ENCODE results near the gene LATS2. TPM values are rescaled to one million over a fixed set of nuclear protein-coding genes. Genes with fewer than 3 reads are reported as not detected.

The LATS2 gene
- total RNA-seq, 2 experiments from 2014 or later, result 1.3 to 3.0 TPM

- no peak overlapping the region for H3K4me3 Mint-ChIP-seq
- no peaks in the 10 kb centered on the region for H3K27me3 Mint-ChIP-seq
- ChIA-PET POLR2A (no interaction called here), CTCF (no interaction called here)
- no peaks in the 10 kb centered on the region for H3K9me3 Mint-ChIP-seq
- H3K27ac Mint-ChIP-seq, result no peak overlapping the region
- intact Hi-C loops (cut with micrococcal nuclease), result no loop called here
- DNase-seq (no peak), ATAC-seq (no peak)
- no peak for TF ChIP-seq CTCF (IDR thresholded peaks at IDR 0.05)
- H3K4me1 Mint-ChIP-seq (ENCODE audit: low read depth), result peaks cover 7% of the 10 kb centered on the region
- no peaks in the 10 kb centered on the region for H3K36me3 Mint-ChIP-seq (ENCODE audit: low read depth)
Measured at GRCh38 chr13:21069561-21070004, 8.2 kb upstream of the LATS2 start.

GRCh38 chr13:21067848-21068247 is 6.5 kb upstream of the LATS2 start:
- no peak for ATAC-seq
- Mint-ChIP-seq H3K4me3 (no peak overlapping the region), H3K9me3 (no peaks in the 10 kb centered on the region), H3K4me1 (ENCODE audit: low read depth) (peaks cover 5% of the 10 kb centered on the region), H3K27ac (no peak overlapping the region), H3K27me3 (peaks cover 6% of the 10 kb centered on the region), H3K36me3 (ENCODE audit: low read depth) (no peaks in the 10 kb centered on the region)
- DNase-seq, result no peak
- CTCF ChIA-PET, result no interaction called here
- intact Hi-C loops (cut with micrococcal nuclease), result no loop called here
- POLR2A ChIA-PET, result interaction anchor here (0.7 kb wide), 1 partner anchor 26 kb away, joined by 3 read pairs; no protein-coding TSS in a partner anchor
- TF ChIP-seq CTCF (IDR thresholded peaks at IDR 0.05), result no peak

DNA sequence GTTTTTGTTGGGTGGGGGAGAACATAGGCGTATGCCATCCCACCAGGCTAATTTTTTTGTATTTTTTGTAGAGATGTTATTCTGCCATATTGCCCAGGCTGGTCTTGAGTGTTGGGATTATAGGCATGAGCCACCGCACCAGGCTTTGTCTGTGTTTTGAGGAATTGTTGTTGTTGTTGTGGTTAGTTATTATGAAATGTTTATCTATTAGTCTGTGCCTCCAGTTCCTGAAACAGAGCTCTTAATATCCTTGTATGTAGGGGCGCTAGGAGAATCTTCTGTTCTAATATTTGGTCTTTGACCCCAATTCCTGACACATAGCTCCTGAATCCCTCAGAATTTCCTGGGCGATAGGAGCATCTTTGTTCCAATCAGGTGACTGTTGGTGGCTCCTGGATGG is 5.6 kb upstream of the LATS2 start:
- ATAC-seq (no peak), DNase-seq (no peak)
- Mint-ChIP-seq H3K27ac (no peak overlapping the region), H3K36me3 (ENCODE audit: low read depth) (no peaks in the 10 kb centered on the region), H3K4me1 (ENCODE audit: low read depth) (peaks cover 4% of the 10 kb centered on the region), H3K9me3 (no peaks in the 10 kb centered on the region), H3K4me3 (no peak overlapping the region), H3K27me3 (peaks cover 12% of the 10 kb centered on the region)
- no peak for TF ChIP-seq CTCF (IDR thresholded peaks at IDR 0.05)
- intact Hi-C loops (cut with micrococcal nuclease), result no loop called here
- POLR2A ChIA-PET, result no interaction called here
- CTCF ChIA-PET, result no interaction called here

DNA sequence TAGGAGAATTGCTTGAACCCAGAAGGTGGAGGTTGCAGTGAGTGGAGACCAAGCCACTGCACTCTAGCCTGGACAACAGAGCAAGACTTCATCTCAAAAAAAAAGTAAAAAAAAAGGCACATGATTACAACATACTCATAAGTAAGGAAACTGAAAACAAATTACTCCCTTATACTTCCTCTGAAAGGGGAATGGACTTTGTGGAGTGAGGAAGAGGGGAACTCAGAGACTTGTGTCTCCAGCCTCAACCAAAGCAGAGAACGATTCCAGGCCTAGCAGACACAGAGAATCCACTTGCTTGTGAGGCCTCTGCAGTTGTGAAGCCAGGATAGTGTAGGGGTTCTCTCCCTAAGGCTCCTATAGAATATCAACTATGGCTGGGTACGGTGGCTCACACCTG is 4.3 kb upstream of the LATS2 start:
- intact Hi-C loops (cut with micrococcal nuclease), result no loop called here
- no peak overlapping the region for H3K4me3 Mint-ChIP-seq
- no peak overlapping the region for H3K27ac Mint-ChIP-seq
- no peaks in the 10 kb centered on the region for H3K36me3 Mint-ChIP-seq (ENCODE audit: low read depth)
- H3K4me1 Mint-ChIP-seq (ENCODE audit: low read depth), result peaks cover 3% of the 10 kb centered on the region
- CTCF ChIA-PET, result no interaction called here
- ATAC-seq (no peak), DNase-seq (no peak)
- TF ChIP-seq CTCF (IDR thresholded peaks at IDR 0.05), result no peak
- no peaks in the 10 kb centered on the region for H3K9me3 Mint-ChIP-seq
- peaks cover 16% of the 10 kb centered on the region for H3K27me3 Mint-ChIP-seq
- POLR2A ChIA-PET, result no interaction called here

DNA sequence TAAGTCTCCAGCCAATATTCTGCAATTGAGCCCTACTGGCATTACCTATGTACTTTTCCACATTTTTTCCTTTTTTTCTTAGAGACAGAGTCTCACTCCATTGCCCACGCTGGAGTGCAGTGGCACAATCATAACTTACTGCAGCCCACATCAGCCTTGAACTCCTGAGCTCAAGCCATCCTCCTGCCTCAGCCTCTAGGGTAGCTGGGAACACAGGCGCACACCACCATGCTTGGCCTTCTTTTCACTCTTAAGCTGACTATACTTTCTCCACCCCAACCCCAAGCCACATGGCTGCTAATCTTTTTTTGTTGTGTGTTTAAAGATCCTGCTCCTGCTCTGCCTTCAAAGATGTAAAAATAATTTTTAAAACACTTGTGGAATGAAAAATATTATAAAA is 1.6 kb upstream of the LATS2 start:
- no peak for TF ChIP-seq CTCF (IDR thresholded peaks at IDR 0.05)
- Mint-ChIP-seq H3K4me3 (no peak overlapping the region), H3K9me3 (no peaks in the 10 kb centered on the region), H3K27ac (no peak overlapping the region), H3K27me3 (peaks cover 23% of the 10 kb centered on the region), H3K4me1 (ENCODE audit: low read depth) (peaks cover 3% of the 10 kb centered on the region), H3K36me3 (ENCODE audit: low read depth) (no peaks in the 10 kb centered on the region)
- no peak for DNase-seq
- POLR2A ChIA-PET, result no interaction called here
- intact Hi-C loops (cut with micrococcal nuclease), result no loop called here
- ATAC-seq, result no peak
- CTCF ChIA-PET, result no interaction called here

All from activated CD8-positive, alpha-beta T cell treated with anti-CD3 and anti-CD28 coated beads for 36 hours (primary cell).